ENCODE data around the gene SHANK1.

The SHANK1 gene

GRCh38 chr19:50658441-50659317 lies 60.9 kb downstream of the SHANK1 start:
- FAIRE-seq: peak; percentile 33

DNA sequence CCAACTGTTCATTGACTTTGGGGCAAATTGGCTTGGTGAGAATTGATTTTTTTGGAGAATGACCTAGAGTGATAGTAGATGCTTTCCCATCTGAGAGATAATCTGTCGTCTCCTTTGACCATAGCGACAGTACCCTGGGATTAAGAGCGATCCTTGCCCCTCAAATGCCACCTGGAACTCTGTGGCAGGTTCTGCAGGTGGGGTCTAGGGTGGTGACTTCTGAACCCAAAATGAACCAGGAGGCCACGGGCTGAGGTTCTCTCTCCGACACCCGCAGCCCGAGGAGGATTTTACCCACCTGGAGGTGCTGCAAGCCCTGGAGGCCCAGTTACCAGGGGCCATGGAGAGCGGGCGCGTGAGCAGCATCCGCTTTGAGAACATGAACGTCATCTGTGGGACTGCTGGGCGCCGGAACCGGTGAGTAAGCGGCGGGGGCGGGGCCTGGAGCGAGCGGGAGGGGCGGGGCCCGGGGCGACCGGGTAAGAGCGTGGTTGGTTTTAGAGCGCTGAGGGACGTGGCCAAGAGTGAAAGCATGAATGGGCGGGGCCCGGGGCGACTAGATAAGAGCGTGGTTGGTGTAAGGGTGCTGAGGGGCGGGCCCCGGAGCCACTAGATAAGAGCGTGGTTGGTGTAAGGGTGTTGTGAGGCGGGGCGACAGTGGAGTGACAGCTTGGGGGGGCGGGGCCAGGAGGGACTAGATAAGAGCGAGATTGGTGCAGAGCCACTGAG lies 61.7 kb downstream of the SHANK1 start:
- peak; percentile 98 for FAIRE-seq

GRCh38 chr19:50657222-50657669 lies 62.4 kb downstream of the SHANK1 start:
- no peak for FAIRE-seq

GRCh38 chr19:50654882-50655281 lies 64.7 kb downstream of the SHANK1 start:
- no peak for FAIRE-seq

GRCh38 chr19:50652722-50653121 lies 66.9 kb downstream of the SHANK1 start:
- no peak for FAIRE-seq

GRCh38 chr19:50651174-50651573 lies 68.4 kb downstream of the SHANK1 start:
- no peak for FAIRE-seq

GRCh38 chr19:50649433-50650391 lies 69.9 kb downstream of the SHANK1 start, which contains the start of gene C19orf81:
TSS of gene C19orf81 (plus strand) at chr19:50649445. CDS start at chr19:50649445, 0 bp downstream.
- no peak for FAIRE-seq

GRCh38 chr19:50648659-50649058 lies 70.9 kb downstream of the SHANK1 start:
- FAIRE-seq: no peak

DNA sequence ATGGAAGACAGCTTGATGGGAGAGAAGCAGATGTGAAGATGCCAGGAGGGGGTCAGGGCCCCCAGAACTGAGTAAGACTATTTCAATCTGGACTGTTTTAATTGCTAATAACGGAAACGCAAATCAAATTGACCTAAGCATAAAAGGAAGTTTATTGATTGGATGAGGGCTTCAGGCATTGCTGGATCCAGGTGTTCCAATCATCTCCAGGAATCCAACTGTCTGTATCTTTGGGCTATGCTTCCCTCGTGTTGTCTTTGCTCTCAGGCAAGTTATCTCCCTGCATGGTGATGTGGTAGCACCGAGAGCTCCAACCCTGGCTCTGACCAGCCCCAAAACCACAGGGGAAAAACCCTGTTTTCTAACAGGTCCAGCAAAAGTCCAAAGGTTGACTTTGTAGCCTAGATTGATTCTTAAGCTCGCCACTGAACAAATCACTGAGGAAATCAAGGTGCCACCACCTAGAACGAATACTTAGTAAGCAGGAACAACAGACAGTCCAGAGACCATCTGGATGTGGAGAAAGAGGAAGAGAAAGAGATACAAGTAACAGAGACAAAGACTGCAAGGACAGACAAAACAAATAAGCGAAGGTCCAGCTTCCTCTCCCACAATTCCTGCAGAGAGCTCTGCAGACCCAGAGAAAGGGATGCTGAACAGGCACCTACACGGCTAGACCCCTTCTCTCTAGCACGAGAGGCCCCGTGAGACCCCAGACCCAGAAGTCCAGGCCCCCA lies 71.6 kb downstream of the SHANK1 start:
- no peak for FAIRE-seq

DNA sequence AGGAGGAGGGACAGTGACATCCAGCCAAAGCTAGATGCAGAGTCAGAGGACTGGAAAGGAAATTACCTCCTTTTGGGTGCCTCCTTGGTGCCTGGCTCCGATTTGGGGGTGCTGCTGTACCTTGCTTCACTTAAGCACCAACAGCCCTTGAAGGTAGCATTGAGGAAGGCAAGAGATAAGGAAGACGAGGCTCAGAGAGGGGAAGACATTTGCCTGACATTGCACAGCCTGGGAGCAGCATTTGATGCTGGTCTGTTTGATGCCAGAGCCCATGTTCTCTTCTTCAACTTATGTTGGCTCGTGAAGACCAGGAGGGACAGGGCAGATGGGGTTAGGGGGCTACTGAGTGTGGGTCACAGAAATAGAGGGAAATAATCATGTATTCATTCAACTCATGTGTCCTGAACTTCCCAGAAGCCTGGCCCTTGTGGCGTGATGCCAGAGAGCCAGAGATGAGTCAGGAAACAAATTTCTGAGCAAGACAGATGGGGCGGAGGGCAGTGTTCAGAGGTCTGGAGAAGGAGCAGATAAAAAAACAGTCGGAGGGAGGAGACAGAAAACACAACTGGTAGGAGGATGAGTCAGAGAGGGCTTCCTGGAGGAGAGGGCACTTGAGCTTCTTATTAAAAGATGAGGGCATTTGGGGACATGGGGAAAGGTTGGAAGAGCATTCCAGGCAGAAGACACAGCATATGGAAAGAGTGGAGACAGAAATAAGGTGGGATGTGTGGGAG lies 73.4 kb downstream of the SHANK1 start:
- no peak for FAIRE-seq

DNA sequence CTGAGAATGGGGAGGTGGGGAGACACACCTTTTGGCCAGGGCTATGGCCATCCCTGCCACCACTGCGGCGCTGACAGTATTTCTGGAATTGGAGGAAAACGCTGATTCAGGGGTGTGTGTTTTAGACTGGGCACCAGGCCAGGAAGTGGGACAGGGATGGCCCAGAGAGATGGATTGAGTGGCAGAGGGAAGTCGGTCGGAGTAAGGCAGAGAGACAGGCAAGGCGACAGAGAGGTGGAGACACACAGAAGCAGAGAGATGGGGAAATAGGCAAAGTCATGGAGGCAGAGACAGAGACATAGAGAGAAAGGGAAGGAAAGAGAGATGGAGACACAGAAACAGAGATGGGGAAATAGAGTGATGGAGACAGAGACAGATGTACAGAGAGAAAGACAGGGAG lies 74.5 kb downstream of the SHANK1 start:
- no peak for FAIRE-seq

DNA sequence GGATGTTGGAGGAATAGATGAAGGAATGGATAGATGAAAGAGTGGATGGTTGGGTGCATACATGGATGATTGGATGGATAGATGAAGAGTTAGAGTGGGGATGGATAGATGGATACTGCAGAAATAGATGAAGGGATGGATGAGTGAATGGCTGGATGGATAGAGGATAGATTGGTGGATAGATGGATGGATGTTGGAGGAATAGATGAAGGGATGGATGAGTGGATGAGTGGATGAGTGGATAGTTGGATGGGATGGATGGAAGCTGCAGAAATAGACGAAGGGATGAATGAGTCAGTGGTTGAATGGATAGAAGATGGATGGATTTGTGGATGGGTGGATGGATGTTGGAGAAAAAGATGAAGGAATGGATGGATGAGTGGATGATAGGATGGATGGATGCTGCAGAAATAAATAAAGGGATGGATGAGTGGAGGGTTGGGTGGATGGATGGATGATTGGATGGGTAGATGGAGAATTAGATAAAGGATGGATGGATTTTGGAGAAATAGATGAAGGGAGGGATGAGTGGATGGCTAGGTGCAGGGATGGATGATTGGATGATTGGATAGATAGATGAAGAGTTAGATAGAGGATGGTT lies 75.2 kb downstream of the SHANK1 start:
- FAIRE-seq: no peak

- no peak for FAIRE-seq
Observed at GRCh38 chr19:50640368-50640767, 79.2 kb downstream of the SHANK1 start.

DNA sequence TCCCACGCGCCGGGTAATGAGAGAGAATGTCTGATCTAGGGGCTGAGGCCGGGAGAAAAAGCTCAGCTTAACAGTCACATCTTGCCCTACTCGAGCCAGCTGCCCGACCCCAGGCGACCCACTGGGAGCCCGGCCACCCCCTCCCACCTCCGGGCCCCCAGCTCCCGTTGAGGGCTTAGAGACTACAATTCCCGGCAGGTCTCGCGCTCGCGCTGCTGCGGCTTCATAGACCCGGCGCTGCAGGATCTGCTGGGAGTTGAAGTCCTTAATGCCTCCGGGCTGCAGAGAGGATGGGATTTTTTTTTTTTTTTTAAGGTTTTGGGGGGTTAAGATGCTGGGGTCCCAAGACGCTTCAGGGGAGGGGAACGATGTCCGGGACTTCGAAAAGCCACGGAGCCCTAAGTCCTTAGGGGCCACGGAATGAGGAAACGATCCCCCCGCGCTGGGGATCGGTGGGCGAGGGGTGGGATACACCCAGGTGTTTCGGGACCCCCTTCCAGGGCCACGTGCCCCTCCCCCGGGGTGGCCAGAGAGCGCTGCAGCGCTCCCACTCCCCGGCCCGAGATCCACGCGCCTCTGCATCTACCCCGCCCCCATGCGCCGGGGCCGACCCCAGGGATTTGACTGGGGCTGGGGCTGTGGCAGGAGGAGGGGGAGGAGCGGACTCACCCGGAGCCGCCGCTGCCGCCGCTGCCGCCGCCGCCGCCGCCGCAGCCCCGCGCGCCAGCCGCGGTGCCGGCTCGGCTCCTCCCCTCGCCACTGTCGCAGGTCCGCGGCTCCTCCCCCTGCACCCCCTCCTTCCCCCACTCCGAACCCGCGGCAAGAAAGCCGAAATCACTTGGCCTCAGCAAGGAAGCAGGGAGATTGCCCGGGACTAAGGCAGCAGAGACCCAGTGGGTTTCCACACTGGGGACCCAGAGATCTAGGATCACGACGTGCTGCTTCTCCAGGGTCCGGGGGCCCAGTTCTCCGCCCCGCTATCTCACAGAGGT lies 80.2 kb downstream of the SHANK1 start, which contains the start of gene SYT3:
SYT3 (minus strand) TSS at position 761 of the 992 bp plus-strand sequence. CDS start 2,470 bp downstream, outside the sequence.
- no peak for FAIRE-seq

- FAIRE-seq: no peak
Observed at GRCh38 chr19:50638600-50638999, 81.0 kb downstream of the SHANK1 start.

DNA sequence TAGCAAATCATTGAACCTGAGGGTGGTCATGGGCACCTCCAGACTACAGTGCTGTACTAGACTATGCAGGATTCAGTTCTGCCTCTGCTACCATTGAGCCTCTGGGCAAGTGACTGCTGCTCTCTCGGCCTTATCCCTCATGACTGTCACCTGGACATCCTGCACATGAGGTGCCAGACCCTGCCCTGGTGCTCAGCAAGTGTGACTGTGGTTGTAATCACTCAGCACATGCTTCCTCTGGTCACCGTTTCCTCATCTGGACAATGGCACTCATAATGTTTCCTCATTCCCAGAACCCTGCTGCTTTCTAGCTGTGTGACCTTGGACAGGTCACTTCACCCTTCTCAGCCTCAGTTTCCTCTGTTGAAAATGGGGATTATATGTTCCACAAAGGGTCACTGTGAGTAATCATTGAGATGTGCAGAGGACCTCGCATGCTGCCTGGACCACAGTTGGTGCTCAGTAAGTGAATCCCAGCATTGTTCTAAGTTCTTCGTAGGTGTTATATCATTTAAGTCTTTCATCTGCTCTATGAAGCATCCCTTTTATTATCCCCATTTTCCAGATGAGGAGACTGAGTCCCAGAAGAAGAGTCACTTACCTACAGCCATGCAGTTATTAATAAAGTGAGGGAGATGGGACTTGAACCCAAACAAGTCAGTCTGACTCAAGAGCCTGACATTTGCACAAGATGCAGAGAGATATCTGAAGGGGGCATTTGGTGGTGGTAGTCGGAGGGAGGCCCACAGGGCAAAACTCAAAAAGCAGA lies 83.1 kb downstream of the SHANK1 start:
- FAIRE-seq: no peak

GRCh38 chr19:50633973-50634372 lies 85.6 kb downstream of the SHANK1 start:
- no peak for FAIRE-seq

DNA sequence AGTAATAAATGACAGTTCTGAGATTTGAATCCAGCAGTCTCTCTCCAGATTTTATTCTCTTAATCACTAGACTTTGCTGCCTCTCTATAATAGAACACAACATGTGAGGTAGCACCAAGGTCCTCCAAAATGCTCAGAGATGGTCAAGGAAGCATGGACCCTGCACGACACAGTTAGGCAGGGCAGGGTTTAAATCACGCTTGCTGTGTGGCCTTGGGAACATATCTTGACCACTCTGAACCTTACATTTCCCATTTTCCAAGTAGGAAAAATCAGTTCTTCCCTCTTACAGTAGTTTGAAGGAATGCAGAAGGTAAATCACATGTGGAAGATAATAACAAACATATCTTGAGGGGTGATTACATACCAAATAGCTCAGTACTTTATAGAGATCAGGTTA lies 86.2 kb downstream of the SHANK1 start:
- FAIRE-seq: no peak

Measured in G401.6 (cell line).